ENCODE results near the gene EVC. TPM values are rescaled to one million over a fixed set of nuclear protein-coding genes. Genes with fewer than 3 reads are reported as not detected.

The EVC gene
- total RNA-seq, 2 donors from 2014 or later: 18.4 to 30.0 TPM

DNA sequence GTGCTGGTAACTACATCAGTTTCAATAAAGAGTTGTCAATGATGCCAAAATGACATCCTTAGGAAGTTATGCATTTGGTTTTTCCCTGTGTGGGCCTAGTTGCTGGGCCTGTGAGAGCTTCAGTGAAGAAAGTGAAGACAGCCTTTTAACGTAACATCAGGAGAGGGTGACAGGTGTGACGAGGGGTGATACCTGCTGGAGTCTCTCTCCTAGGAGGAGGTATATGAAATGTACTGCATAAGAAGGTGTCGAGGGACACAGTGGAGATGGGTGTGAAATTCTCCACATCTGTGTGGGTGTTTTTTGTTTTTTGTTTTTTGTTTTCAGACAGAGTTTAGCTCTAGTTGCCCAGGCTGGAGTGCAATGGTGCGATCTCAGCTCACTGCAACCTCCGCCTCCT, 49.2 kb downstream of the EVC start:
- H3K4me3 ChIP-seq: no peak overlapping the region
- 97 to 98% methylated on average over 5 of the region's 5 CpGs for WGBS, 2 donors
- intact Hi-C loops (cut with DNase I): no loop called here
- TF ChIP-seq POLR2A (IDR thresholded peaks at IDR 0.05): no peak
- TF ChIP-seq, protein P1, sequence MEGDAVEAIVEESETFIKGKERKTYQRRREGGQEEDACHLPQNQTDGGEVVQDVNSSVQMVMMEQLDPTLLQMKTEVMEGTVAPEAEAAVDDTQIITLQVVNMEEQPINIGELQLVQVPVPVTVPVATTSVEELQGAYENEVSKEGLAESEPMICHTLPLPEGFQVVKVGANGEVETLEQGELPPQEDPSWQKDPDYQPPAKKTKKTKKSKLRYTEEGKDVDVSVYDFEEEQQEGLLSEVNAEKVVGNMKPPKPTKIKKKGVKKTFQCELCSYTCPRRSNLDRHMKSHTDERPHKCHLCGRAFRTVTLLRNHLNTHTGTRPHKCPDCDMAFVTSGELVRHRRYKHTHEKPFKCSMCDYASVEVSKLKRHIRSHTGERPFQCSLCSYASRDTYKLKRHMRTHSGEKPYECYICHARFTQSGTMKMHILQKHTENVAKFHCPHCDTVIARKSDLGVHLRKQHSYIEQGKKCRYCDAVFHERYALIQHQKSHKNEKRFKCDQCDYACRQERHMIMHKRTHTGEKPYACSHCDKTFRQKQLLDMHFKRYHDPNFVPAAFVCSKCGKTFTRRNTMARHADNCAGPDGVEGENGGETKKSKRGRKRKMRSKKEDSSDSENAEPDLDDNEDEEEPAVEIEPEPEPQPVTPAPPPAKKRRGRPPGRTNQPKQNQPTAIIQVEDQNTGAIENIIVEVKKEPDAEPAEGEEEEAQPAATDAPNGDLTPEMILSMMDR (IDR thresholded peaks at IDR 0.05): no peak
- no peaks in the 10 kb centered on the region for H3K9me3 ChIP-seq
- no peaks in the 10 kb centered on the region for H3K4me1 ChIP-seq
- no peak overlapping the region for H3K27ac ChIP-seq
- ATAC-seq (no peak), DNase-seq (no peak)
- peaks cover 0 to 1% of the 10 kb centered on the region in 2 donors for H3K36me3 ChIP-seq (replicated peaks in 1 of 2; ENCODE audit: insufficient read depth in 1 of 2, low read depth in 2 of 2)
- no peaks in the 10 kb centered on the region for H3K27me3 ChIP-seq

DNA sequence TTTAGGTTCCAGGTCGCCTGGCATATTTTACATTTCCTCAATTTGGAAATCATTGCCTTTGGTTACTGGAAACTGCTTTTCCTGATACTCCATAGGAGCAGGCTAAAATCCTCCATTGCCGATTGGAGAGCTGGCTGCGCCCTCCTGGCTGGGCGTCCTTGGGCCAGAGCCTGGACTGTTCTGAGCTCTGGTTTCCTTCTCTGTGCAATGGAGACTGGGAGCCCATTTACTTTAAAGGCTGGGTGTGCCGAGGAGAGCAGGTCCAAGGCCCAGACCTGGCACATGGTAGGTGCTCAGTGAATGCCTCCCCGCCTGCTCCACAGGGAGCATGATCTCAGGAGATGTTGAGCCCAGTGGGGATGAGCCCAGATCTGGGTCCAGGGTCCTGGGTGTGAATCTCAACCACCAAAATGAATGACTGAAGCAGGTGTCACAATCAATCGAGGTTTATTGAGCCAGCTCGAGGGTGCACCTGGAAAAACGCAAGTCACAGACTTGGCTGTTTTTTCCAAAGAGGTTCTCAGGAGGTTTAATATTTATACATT, 50.0 kb downstream of the EVC start:
- no peaks in the 10 kb centered on the region for H3K9me3 ChIP-seq
- DNase-seq (no peak), ATAC-seq (no peak)
- intact Hi-C loops (cut with DNase I): no loop called here
- H3K4me3 ChIP-seq: no peak overlapping the region
- no peaks in the 10 kb centered on the region for H3K27me3 ChIP-seq
- no peaks in the 10 kb centered on the region for H3K4me1 ChIP-seq
- no peak for TF ChIP-seq POLR2A (IDR thresholded peaks at IDR 0.05)
- TF ChIP-seq, protein P1 (IDR thresholded peaks at IDR 0.05): no peak
- 89 to 94% methylated on average over 9 of the region's 9 CpGs for WGBS, 2 donors
- H3K36me3 ChIP-seq (replicated peaks in 1 of 2; ENCODE audit: insufficient read depth in 1 of 2, low read depth in 2 of 2): peaks cover 0 to 1% of the 10 kb centered on the region in 2 donors
- H3K27ac ChIP-seq: no peak overlapping the region

DNA sequence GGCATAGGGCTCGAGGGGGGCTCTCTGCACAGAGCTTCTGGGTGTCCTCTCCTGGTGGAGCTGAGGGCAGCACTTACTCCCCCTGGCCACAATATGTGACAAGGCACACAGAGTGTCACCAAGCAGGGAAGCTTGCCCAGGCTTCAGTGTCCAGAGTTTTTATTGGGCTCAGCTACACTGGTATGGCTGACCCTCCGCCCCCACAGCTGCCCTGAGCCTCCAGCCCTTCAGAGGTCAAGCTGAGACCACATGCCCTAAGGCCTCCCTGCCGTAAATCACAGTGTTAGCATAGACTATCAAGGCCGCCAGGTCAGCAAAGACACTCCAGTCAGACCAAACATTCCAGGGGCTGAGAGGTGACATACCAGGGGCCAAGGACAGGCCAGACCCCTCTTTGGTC, 59.0 kb downstream of the EVC start:
- no peaks in the 10 kb centered on the region for H3K4me1 ChIP-seq
- H3K4me3 ChIP-seq: no peak overlapping the region
- no peaks in the 10 kb centered on the region for H3K9me3 ChIP-seq
- ATAC-seq (no peak), DNase-seq (no peak)
- H3K27me3 ChIP-seq: no peaks in the 10 kb centered on the region
- no peaks in the 10 kb centered on the region for H3K36me3 ChIP-seq (replicated peaks in 1 of 2; ENCODE audit: insufficient read depth in 1 of 2, low read depth in 2 of 2)
- intact Hi-C loops (cut with DNase I): no loop called here
- 90% methylated on average over 4 of the region's 4 CpGs; no CpG with 5 or more reads in 1 of the 2 donors for WGBS, 2 donors
- TF ChIP-seq POLR2A (IDR thresholded peaks at IDR 0.05): no peak
- H3K27ac ChIP-seq: no peak overlapping the region

DNA sequence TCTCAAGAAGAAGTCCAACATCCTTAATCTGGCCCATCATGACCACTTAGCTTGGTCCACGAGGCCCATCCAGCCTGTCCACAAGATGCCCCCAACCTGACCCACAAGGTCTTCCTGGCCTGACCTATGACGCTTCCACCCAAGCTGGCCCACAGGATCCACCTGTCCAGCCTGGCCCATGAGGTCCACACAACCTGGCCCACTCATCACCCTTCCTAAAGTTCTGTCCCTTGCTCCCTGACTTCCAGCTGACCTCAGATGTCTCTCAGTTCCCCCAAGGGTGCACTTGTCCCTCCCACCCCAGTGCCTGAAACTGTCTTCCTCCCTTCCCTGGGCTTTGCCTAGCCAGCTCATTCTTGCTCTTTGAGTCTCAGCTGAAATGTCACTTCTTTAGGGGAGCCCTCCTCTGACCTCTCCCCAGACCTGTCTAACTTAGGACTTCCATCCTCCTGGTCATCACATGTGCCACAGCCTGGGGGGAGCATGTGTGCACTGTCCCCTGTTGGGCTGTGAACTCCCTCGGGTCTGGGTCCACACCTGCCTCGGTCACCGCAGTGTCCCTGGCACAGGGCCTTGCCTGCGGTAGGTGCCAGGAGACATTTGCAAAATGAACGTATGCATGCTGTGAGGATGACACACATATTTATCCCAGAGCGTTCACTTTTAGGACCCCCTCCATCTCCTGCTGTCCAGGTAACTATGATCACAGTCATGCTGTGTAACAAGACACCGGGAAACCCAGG, 61.7 kb downstream of the EVC start:
- no peaks in the 10 kb centered on the region for H3K27me3 ChIP-seq
- DNase-seq (no peak), ATAC-seq (no peak)
- no peak overlapping the region for H3K27ac ChIP-seq
- no peaks in the 10 kb centered on the region for H3K36me3 ChIP-seq (replicated peaks in 1 of 2; ENCODE audit: insufficient read depth in 1 of 2, low read depth in 2 of 2)
- no peak overlapping the region for H3K4me3 ChIP-seq
- H3K9me3 ChIP-seq: peaks cover 0 to 9% (median 0%) of the 10 kb centered on the region in 3 donors
- no peak for TF ChIP-seq POLR2A (IDR thresholded peaks at IDR 0.05)
- TF ChIP-seq, protein P1 (IDR thresholded peaks at IDR 0.05): no peak
- intact Hi-C loops (cut with DNase I): no loop called here
- H3K4me1 ChIP-seq: no peaks in the 10 kb centered on the region
- WGBS, 2 donors: 91 to 94% methylated on average over 8 to 9 of the region's 9 CpGs

DNA sequence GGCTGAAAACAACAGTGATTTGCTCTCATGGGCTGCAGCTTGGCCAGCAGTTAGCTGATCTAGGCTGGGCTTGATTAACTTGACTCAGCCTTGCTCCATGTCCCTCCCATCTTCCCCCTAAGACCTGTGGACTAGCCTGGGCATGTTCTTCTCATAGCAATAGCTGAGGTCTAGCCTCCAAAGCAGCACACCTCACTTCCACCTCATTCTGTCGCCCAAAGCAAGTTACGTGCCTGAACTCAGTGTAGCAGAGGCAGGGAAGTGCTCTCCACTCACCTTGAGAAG, 62.2 kb downstream of the EVC start:
- WGBS, 2 donors: 92 to 100% methylated on average over 2 of the region's 2 CpGs
- no peaks in the 10 kb centered on the region for H3K4me1 ChIP-seq
- ATAC-seq: no peak
- intact Hi-C loops (cut with DNase I): no loop called here
- H3K4me3 ChIP-seq: no peak overlapping the region
- DNase-seq: no peak
- peaks cover 0 to 9% (median 0%) of the 10 kb centered on the region in 3 donors for H3K9me3 ChIP-seq
- no peak overlapping the region for H3K27ac ChIP-seq
- no peaks in the 10 kb centered on the region for H3K36me3 ChIP-seq (replicated peaks in 1 of 2; ENCODE audit: insufficient read depth in 1 of 2, low read depth in 2 of 2)
- no peaks in the 10 kb centered on the region for H3K27me3 ChIP-seq
- TF ChIP-seq, protein P1 (IDR thresholded peaks at IDR 0.05): no peak
- TF ChIP-seq POLR2A (IDR thresholded peaks at IDR 0.05): no peak
